Peyer's patch (tissue), 4 donors: ENCODE measurements around the gene TFDP1. TPM values are rescaled to one million over a fixed set of nuclear protein-coding genes. Genes with fewer than 3 reads are reported as not detected.
"Not testable (repeated sequence)": the region's sequence is repeated elsewhere in the genome, so short reads cannot be mapped to it uniquely, and the experiment has no call there.

ENCODE experiments used
- DNase-seq, 3 donors: peaks; one replicate each; pipeline ENCODE4 v3.0.0-alpha.2; 2017 to 2019
- H3K27ac ChIP-seq, 4 donors: fragments of 200-600 bp; sonication (generic); one replicate each; pipeline ENCODE4 v1.5.1; 2016 to 2019
- H3K27me3 ChIP-seq, 2 donors: fragments of 200-600 bp; sonication (generic); one replicate each; pipeline ENCODE4 v1.5.1; 2019
- H3K36me3 ChIP-seq, 3 donors: fragments of 200-600 bp; sonication (generic); one replicate each; pipeline ENCODE4 v1.5.1; 2016 to 2019
- H3K4me1 ChIP-seq, 4 donors: fragments of 200-600 bp; sonication (generic); one replicate each; pipeline ENCODE4 v1.5.1; 2016 to 2019
- H3K4me3 ChIP-seq, 4 donors: fragments of 200-600 bp; sonication (generic); 1 replicate in 3 of 4; 2 replicates in 1 of 4; pipeline ENCODE4 v1.5.1; 2016 to 2019; ENCODE audit warnings: mild to moderate bottlenecking in 1 of 4
- H3K9me3 ChIP-seq, 4 donors: fragments of 200-600 bp; sonication (generic); one replicate each; pipeline ENCODE4 v1.5.1; 2016 to 2019; ENCODE audit warnings: mild to moderate bottlenecking in 1 of 4
- CTCF ChIP-seq, 6 experiments: fragments of 450-650 bp in 4 of 6; fragments of 200-600 bp in 2 of 6; sonication (generic) in 1 of 6; IDR thresholded peaks; one replicate each; pipeline ENCODE4 v1.5.1; 2017 to 2019; ENCODE audit warnings: antibody characterized with exemption in 6 of 6, mild to moderate bottlenecking in 3 of 6, moderate library complexity in 1 of 6
- POLR2A ChIP-seq, 2 donors: fragments of 450-650 bp; IDR thresholded peaks; one replicate each; pipeline ENCODE4 v1.5.1; 2017; ENCODE audit warnings: antibody characterized with exemption in 2 of 2, mild to moderate bottlenecking in 2 of 2, moderate library complexity in 2 of 2
- total RNA-seq, 4 donors: library from RNA; depleted of rRNA; stranded (reverse); fragments of >200 nt; gene quantifications; one replicate each; pipeline ENCODE4 v1.1.0, GENCODE V29; 2016

The TFDP1 gene
- total RNA-seq, 4 donors from 2014 or later = 37.0 to 75.1 (median 48.0) TPM

GRCh38 chr13:113621046-113621445, 36.5 kb downstream of the TFDP1 start:
- peak in 1 of 3 donors; percentile 12 for DNase-seq
- TF ChIP-seq CTCF (IDR thresholded peaks at IDR 0.05) (no peak), POLR2A (IDR thresholded peaks at IDR 0.05) (no peak)
- H3K27ac ChIP-seq = no peak overlapping the region
- H3K4me3 ChIP-seq = no peak overlapping the region
- no peaks in the 10 kb centered on the region for H3K9me3 ChIP-seq
- H3K27me3 ChIP-seq = no peaks in the 10 kb centered on the region
- no peaks in the 10 kb centered on the region for H3K4me1 ChIP-seq
- peaks cover 0 to 13% (median 0%) of the 10 kb centered on the region in 3 donors for H3K36me3 ChIP-seq

- H3K4me3 ChIP-seq, H3K27me3 ChIP-seq, H3K9me3 ChIP-seq, H3K4me1 ChIP-seq, H3K27ac ChIP-seq: not testable (repeated sequence)
- DNase-seq = peak in 1 of 3 donors; percentile 22
- peaks cover 0 to 13% (median 0%) of the 10 kb centered on the region in 3 donors for H3K36me3 ChIP-seq
- peak in 2 of 6 experiments; percentile 11 to 23 for TF ChIP-seq CTCF (IDR thresholded peaks at IDR 0.05)
Measured at GRCh38 chr13:113621498-113621897, 36.9 kb downstream of the TFDP1 start.

- not testable (repeated sequence) for H3K27ac ChIP-seq, H3K9me3 ChIP-seq, H3K4me3 ChIP-seq, H3K4me1 ChIP-seq, H3K27me3 ChIP-seq
- peaks cover 0 to 13% (median 0%) of the 10 kb centered on the region in 3 donors for H3K36me3 ChIP-seq
- DNase-seq = peak in 1 of 3 donors; percentile 13
Measured at GRCh38 chr13:113621986-113622550, 37.5 kb downstream of the TFDP1 start.

DNA sequence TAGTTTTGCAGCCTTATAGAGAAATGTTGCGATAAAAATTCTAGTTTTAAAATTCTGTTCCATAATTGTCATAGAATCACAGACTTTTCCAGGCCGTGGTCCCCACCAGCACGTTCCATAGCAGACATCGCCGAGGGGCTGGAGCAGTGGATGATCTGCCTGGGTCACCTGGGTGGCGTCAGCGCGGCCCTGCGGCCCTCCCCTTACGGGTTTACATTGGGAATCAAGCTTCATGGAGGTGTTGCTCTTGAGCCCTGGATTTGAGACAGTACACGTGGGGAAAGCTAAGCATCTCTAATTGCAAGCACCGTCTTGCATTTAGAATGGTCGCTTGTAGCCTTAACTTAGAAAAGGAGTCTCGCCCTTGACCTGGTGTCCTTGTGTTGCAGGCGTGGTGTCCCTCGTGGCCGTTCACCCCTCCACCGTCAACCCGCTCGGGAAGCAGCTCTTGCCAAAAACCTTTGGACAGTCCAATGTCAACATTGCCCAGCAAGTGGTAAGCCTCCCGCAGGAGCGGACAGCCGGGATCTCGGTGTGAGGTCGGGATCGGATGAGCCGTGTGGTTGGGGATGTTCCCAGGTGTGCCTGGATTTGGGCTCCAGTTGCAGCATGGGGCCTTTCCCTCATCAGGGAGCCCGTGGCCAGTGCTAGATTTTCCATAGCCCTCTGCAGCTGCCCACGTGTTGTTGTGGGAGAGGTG, 38.4 kb downstream of the TFDP1 start:
- no peak overlapping the region for H3K4me3 ChIP-seq
- H3K9me3 ChIP-seq = no peaks in the 10 kb centered on the region
- TF ChIP-seq CTCF (IDR thresholded peaks at IDR 0.05) = no peak
- TF ChIP-seq POLR2A (IDR thresholded peaks at IDR 0.05) = no peak
- no peaks in the 10 kb centered on the region for H3K4me1 ChIP-seq
- no peaks in the 10 kb centered on the region for H3K27me3 ChIP-seq
- H3K27ac ChIP-seq = no peak overlapping the region
- H3K36me3 ChIP-seq = peaks cover 0 to 13% (median 0%) of the 10 kb centered on the region in 3 donors
- DNase-seq = peak in 1 of 3 donors; percentile 31

DNA sequence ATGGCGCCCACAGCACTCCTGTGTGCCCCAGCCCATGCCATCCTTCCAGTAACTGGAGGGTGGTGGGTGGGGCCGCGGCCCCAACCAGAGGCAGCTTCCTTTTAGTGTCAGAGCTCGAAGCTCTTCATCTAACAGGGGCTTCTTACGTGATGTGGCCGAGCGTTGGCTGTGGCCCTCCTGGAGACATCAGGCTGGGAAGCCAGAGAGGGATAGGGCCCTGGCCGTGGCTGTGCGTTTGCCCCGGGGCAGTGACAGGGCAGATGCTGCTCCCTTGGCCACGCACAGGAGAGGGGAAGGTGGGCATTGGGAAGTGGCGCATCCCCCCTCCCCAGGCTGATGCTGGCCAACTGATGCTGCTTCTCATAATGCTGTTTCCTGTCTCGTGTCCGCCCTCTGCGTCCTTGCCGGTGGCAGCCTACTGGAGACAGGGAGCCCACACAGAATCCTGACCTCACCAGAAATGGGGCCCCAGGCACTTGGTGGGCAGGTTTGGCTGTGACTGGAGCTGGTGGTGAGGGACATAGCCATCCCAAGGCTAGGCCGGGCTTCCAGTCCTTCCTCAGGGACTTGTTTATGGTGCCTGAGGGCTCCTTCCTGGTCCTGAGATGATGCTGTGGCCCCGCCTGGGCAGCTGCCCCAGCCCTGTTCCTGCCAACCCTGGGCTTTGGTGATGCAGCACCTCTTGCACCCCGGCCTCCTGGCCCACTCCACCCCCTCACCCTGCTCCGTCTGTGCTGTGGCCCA, 39.1 kb downstream of the TFDP1 start:
- no peaks in the 10 kb centered on the region for H3K9me3 ChIP-seq
- no peak overlapping the region for H3K27ac ChIP-seq
- H3K4me1 ChIP-seq = no peaks in the 10 kb centered on the region
- TF ChIP-seq POLR2A (IDR thresholded peaks at IDR 0.05) (no peak), CTCF (IDR thresholded peaks at IDR 0.05) (no peak)
- peak in 1 of 3 donors; percentile 35 for DNase-seq
- H3K4me3 ChIP-seq = no peak overlapping the region
- H3K27me3 ChIP-seq = no peaks in the 10 kb centered on the region
- peaks cover 0 to 13% (median 0%) of the 10 kb centered on the region in 3 donors for H3K36me3 ChIP-seq

DNA sequence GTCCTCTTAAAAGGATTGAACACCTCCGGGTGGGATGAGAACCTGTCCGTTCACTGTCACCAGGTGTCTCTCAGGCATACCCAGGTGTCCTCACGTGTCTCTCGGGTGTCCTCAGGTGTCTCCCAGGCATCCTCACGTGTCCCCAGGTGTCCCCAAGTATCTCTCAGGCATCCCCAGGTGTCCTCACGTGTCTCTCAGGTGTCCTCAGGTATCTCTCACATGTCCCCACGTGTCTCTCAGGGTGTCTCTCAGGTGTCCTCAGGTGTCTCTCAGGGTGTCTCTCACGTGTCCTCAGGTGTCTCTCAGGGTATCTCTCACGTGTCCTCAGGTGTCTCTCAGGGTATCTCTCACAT, 39.7 kb downstream of the TFDP1 start:
- DNase-seq = no peak
- H3K36me3 ChIP-seq = peaks cover 0 to 13% (median 0%) of the 10 kb centered on the region in 3 donors
- no peaks in the 10 kb centered on the region for H3K4me1 ChIP-seq
- no peak overlapping the region for H3K4me3 ChIP-seq
- no peaks in the 10 kb centered on the region for H3K27me3 ChIP-seq
- TF ChIP-seq POLR2A (IDR thresholded peaks at IDR 0.05) = no peak
- no peak for TF ChIP-seq CTCF (IDR thresholded peaks at IDR 0.05)
- no peaks in the 10 kb centered on the region for H3K9me3 ChIP-seq
- H3K27ac ChIP-seq = no peak overlapping the region

- H3K4me3 ChIP-seq = not testable (repeated sequence)
- H3K36me3 ChIP-seq = peaks cover 0 to 13% (median 0%) of the 10 kb centered on the region in 3 donors
Measured at GRCh38 chr13:113624640-113625304, 40.2 kb downstream of the TFDP1 start.

More at GRCh38 chr13:113624640-113625304, 40.2 kb downstream of the TFDP1 start:
- not testable (repeated sequence) for H3K4me1 ChIP-seq, DNase-seq, H3K9me3 ChIP-seq, H3K27me3 ChIP-seq, H3K27ac ChIP-seq
